ENCODE measurements around the gene RASA3.

GRCh38 chr13:114081761-114082681 is 50.4 kb downstream of the RASA3 start:
- TF ChIP-seq EZH2 (IDR thresholded peaks at IDR 0.05; ENCODE audit: borderline replicate concordance, low read length), result no peak
- TF ChIP-seq CTCF (conservative IDR thresholded peaks at IDR 0.05 in 1 of 2, IDR thresholded peaks at IDR 0.05 in 1 of 2; ENCODE audit: extremely low read depth in 1 of 2, insufficient read depth in 1 of 2, low read depth in 1 of 2, low read length in 2 of 2), result no peak
